NCI-H146 treated with DMSO at 0.1 percent for 48 hours (cell line): ENCODE measurements around the gene GDPD5.

Experiments
- DNase-seq: peaks from one replicate; lab custom pipeline; 2025; ENCODE audit not compliant: unreplicated experiment; lab: John Stamatoyannopoulos, UW

GDPD5 gene

GRCh38 chr11:75493626-75494025 is 32.1 kb downstream of the GDPD5 start:
- DNase-seq, result no peak

- no peak for DNase-seq
Measured at GRCh38 chr11:75492181-75492820, 33.4 kb downstream of the GDPD5 start.

GRCh38 chr11:75491465-75491864 is 34.3 kb downstream of the GDPD5 start:
- DNase-seq, result no peak

- no peak for DNase-seq
Measured at GRCh38 chr11:75490221-75491181, 35.2 kb downstream of the GDPD5 start.

- DNase-seq, result no peak
Measured at GRCh38 chr11:75487365-75487764, 38.4 kb downstream of the GDPD5 start.

GRCh38 chr11:75485742-75486141 is 40.0 kb downstream of the GDPD5 start:
- no peak for DNase-seq

- no peak for DNase-seq
Measured at GRCh38 chr11:75482931-75483469, 42.7 kb downstream of the GDPD5 start.

- no peak for DNase-seq
Measured at GRCh38 chr11:75481922-75482606, 43.7 kb downstream of the GDPD5 start.

- DNase-seq, result no peak
Measured at GRCh38 chr11:75481223-75481921, 44.4 kb downstream of the GDPD5 start.

- DNase-seq, result no peak
Measured at GRCh38 chr11:75480185-75481175, 45.3 kb downstream of the GDPD5 start.

GRCh38 chr11:75479597-75480145 is 46.1 kb downstream of the GDPD5 start:
- no peak for DNase-seq

GRCh38 chr11:75478783-75479596 is 46.8 kb downstream of the GDPD5 start:
- DNase-seq, result no peak

GRCh38 chr11:75477614-75477935 is 48.2 kb downstream of the GDPD5 start:
- no peak for DNase-seq

- DNase-seq, result no peak
Measured at GRCh38 chr11:75476739-75477613, 48.8 kb downstream of the GDPD5 start.

GRCh38 chr11:75475767-75476650 is 49.7 kb downstream of the GDPD5 start:
- no peak for DNase-seq

- DNase-seq, result no peak
Measured at GRCh38 chr11:75474878-75475766, 50.6 kb downstream of the GDPD5 start.
